Endothelial cell (in vitro differentiated cells): ENCODE data around the gene CDH26. TPM values are rescaled to one million over a fixed set of nuclear protein-coding genes. Genes with fewer than 3 reads are reported as not detected.

ENCODE experiments used
- DNase-seq: peaks from one replicate; pipeline ENCODE4 v3.0.0; 2021; ENCODE audit warnings: low spot score
- H3K27ac Mint-ChIP-seq: one replicate; pipeline ENCODE4 v1.8.0; 2021; ENCODE audit warnings: mixed read lengths, inconsistent platforms; ENCODE audit not compliant: unreplicated experiment
- H3K27me3 Mint-ChIP-seq: one replicate; pipeline ENCODE4 v1.8.0; 2021; ENCODE audit warnings: mild to moderate bottlenecking, moderate library complexity, mixed read lengths, inconsistent platforms; ENCODE audit not compliant: unreplicated experiment
- H3K36me3 Mint-ChIP-seq: one replicate; pipeline ENCODE4 v1.8.0; 2021; ENCODE audit warnings: mild to moderate bottlenecking, low read depth, mixed read lengths, inconsistent platforms; ENCODE audit not compliant: unreplicated experiment
- H3K4me1 Mint-ChIP-seq: one replicate; pipeline ENCODE4 v1.8.0; 2021; ENCODE audit warnings: mild to moderate bottlenecking, mixed read lengths, inconsistent platforms; ENCODE audit not compliant: unreplicated experiment
- H3K4me3 Mint-ChIP-seq: one replicate; pipeline ENCODE4 v1.8.0; 2021; ENCODE audit warnings: mild to moderate bottlenecking, mixed read lengths, inconsistent platforms; ENCODE audit not compliant: unreplicated experiment
- H3K9me3 Mint-ChIP-seq: one replicate; pipeline ENCODE4 v1.8.0; 2021; ENCODE audit warnings: mixed read lengths, inconsistent platforms; ENCODE audit not compliant: unreplicated experiment
- CTCF ChIP-seq: fragments of 200-600 bp; sonication (generic); IDR thresholded peaks from one replicate; pipeline ENCODE4 v1.5.0; 2021; ENCODE audit warnings: antibody characterized with exemption; ENCODE audit not compliant: unreplicated experiment
- total RNA-seq: library from RNA; stranded (reverse); fragmentation: NEBNext Ultra II Directional; extraction: Animal tissue kit (Norgen Biotek cat#: 25700); gene quantifications from one replicate; pipeline ENCODE4 v1.2.1, GENCODE V29; 2021; ENCODE audit not compliant: unreplicated experiment

Gene CDH26
- total RNA-seq, 1 donor from 2014 or later: 5.4 TPM

GRCh38 chr20:60057866-60058807, 99.9 kb downstream of the CDH26 start:
- Mint-ChIP-seq H3K36me3 (no peaks in the 10 kb centered on the region), H3K4me3 (no peak overlapping the region), H3K27me3 (no peaks in the 10 kb centered on the region), H3K9me3 (no peaks in the 10 kb centered on the region), H3K27ac (no peak overlapping the region), H3K4me1 (peaks cover 30% of the 10 kb centered on the region)
- no peak for TF ChIP-seq CTCF
- DNase-seq: no peak

GRCh38 chr20:60058879-60059278, 100.7 kb downstream of the CDH26 start:
- Mint-ChIP-seq H3K4me1 (peaks cover 30% of the 10 kb centered on the region), H3K36me3 (no peaks in the 10 kb centered on the region), H3K9me3 (no peaks in the 10 kb centered on the region), H3K27ac (no peak overlapping the region), H3K27me3 (no peaks in the 10 kb centered on the region), H3K4me3 (no peak overlapping the region)
- DNase-seq: no peak
- TF ChIP-seq CTCF: no peak

GRCh38 chr20:60060006-60060557, 101.9 kb downstream of the CDH26 start:
- Mint-ChIP-seq H3K4me3 (no peak overlapping the region), H3K4me1 (peaks cover 23% of the 10 kb centered on the region), H3K27ac (no peak overlapping the region), H3K27me3 (no peaks in the 10 kb centered on the region), H3K9me3 (no peaks in the 10 kb centered on the region), H3K36me3 (no peaks in the 10 kb centered on the region)
- DNase-seq: no peak
- no peak for TF ChIP-seq CTCF

GRCh38 chr20:60060593-60060992, 102.4 kb downstream of the CDH26 start:
- Mint-ChIP-seq H3K27me3 (no peaks in the 10 kb centered on the region), H3K36me3 (no peaks in the 10 kb centered on the region), H3K9me3 (no peaks in the 10 kb centered on the region), H3K4me3 (no peak overlapping the region), H3K27ac (no peak overlapping the region), H3K4me1 (peaks cover 18% of the 10 kb centered on the region)
- no peak for TF ChIP-seq CTCF
- no peak for DNase-seq

GRCh38 chr20:60062431-60063047, 104.3 kb downstream of the CDH26 start:
- no peak overlapping the region for H3K4me3 Mint-ChIP-seq
- no peaks in the 10 kb centered on the region for H3K9me3 Mint-ChIP-seq
- no peaks in the 10 kb centered on the region for H3K27me3 Mint-ChIP-seq
- no peak overlapping the region for H3K27ac Mint-ChIP-seq
- TF ChIP-seq CTCF: no peak
- H3K36me3 Mint-ChIP-seq: peaks cover 4% of the 10 kb centered on the region
- no peak for DNase-seq
- H3K4me1 Mint-ChIP-seq: peaks cover 4% of the 10 kb centered on the region
